Activated CD4-positive, alpha-beta T cell treated with anti-CD3 and anti-CD28 coated beads, Interleukin-2, amount 50 U/mL, for 16 hours (primary cell): ENCODE data around the gene BMP2K.
"Not testable (repeated sequence)": the region's sequence is repeated elsewhere in the genome, so short reads cannot be mapped to it uniquely, and the experiment has no call there.

ENCODE experiments used
- DNase-seq: peaks from one replicate; pipeline ENCODE4 v3.0.0-alpha.2; 2020

Gene BMP2K

DNA sequence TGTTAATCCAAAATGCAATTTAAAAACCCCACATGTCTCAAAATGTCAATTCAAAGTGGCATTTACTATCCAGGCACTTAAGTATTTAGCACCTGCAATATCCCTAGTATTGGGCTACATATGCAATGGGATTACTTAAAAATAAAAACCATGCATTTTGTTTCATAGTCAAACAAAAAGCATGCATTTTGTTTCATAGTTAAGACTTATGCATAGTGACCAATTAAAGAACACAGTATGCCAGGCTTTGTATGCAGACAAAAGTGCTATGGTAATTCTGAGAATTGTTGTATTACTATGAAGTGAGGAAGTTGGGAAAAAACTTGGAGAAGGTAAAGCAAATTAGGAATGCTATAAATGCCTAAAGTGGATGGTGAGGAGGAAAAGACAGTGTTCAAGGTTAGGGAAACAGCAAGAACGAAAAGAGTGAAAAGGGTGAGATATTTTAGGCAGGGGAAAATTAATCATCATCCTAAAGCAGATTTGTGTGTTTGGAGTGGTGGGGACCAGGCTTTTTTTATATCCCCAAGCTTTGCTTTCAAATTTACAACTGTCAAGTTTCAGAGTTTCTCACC, 10.6 kb upstream of the BMP2K start:
- no peak for DNase-seq

DNA sequence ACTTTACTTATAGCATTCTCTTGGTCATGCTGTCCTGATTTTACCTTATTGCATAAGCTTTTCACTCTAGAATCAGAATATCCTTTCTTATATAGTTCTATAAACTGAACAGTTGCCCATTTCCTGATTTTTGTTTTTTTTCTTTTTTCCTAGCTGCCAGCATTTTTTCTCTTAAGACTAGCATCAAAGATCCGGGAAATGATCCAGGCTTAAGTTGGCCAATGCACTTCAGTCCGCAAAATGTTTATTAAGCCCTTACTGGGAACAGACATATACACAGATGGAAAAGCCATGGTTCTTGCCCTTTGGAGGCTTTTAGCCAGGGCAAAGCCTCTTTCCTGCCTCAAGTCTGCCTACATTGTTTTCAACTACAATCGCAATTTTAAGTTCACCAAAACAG, 10.1 kb upstream of the BMP2K start:
- no peak for DNase-seq

DNA sequence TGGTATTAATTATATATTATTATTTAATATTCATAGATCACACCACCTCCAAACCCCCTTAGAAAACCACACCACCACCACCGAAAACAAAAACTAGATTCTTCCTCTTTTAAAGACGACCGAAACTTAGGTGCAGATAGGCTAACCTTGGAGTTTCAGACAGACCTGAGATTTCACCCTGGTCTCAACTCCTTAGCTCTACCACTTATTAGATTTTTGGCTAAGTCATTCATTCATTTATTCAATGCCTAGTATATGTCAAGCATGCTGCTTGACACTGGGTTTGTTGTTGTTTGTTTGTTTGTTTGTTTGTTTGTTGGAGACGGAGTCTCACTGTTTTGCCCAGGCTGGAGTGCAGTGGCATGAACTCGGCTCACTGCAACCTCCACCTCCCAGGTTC, 9.5 kb upstream of the BMP2K start:
- no peak for DNase-seq

DNA sequence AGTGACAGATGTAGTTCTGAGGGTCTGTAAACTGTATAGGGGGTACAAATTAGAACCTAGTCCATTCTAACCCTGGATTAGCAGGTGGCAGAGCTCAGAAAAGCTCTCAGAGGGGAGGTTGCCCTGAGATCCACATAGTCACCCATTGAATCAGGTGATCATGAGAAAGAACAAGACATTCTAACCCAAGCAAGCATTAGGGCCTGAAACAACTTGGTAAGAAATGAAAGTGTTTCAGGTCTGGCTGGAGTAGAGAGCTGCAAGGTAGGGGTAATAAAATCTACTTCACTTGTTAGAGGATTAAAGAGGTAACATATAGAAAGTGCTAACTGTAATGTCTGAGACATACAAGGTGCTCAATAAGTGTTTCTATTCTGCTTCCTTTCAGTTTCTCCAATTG, 8.8 kb upstream of the BMP2K start:
- DNase-seq = no peak

DNA sequence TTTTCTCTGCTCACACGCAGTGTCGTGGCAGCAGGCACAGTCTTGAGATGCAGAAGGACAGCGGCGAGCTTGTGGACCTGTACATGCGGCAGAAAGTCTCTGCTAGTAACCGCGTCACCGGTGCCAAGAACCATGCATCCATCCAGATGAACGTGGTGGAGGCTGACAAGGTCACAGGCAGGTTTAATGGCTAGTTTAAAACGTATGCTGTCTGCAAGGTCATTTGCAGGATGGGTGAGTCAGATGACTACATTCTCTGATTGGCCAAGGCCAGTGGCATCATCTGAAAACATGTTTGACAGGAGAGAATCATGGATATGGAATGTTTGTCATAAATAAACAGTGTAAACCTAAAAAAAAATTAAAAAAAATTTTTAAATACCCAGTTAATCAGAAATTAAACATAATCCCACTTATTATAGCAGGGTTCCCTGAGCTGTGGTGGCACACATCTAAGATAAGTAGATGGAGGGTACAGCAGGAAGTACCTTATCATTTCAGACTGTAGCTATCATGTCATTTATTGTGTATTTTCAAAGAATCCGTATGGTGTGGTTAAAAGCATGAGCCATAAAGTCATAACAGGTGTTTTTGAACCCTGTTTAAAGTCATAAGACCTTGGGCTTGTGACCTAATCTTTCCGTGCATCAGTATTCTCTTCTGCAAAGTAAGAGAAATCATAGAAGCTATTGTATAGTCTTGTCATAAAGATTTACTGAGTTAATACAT, 7.5 kb upstream of the BMP2K start:
- DNase-seq = peak; percentile 47

DNA sequence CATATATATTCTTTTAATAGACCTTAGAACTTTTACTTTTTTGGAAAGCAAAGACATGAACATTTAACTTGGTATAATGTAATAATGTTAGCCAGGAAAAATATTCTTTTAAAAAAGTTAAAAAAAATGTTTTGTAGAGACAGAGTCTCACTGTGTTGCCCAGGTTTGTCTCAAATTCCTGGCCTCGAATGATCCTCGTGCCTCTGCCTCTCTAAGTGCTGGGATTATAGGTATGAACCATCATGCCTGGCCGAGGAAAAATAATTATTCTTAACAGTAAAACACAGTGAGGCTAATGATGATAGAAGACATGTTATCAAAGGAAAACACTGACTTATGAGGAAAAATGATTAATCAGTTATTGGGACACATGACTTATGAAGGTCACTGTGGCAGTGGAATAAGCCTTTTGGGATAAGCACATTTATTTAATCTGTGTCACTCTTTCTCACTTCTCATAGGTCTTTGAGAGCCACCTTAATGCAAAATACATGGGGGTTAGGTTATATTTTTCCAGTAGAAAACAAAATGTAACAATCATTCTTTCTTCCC, 6.0 kb upstream of the BMP2K start:
- no peak for DNase-seq

DNA sequence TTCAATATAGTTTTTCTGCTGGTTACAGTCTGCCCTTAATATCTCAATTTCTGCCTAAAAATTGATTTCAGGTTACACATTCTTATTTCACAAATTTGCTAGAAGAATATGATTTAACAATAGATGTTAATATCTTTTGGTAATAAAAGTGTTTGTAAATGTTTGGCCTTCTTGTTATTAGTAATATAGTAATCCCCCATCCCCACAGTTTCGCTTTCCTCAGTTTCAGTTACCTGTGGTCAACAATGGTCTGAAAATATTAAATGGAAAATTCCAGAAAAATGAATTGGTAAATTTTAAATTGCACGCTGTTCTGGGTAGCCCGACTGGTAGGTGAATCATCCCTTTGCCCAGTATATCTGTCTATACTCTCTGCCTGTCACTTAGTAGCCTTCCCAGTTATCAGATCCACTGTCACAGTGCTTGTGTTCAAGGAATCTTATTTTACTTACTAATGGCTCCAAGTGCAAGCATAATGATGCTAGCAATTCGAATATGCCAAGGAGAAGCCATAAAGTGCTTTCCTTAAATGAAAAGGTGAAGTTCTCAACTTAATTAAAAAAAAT, 3.5 kb upstream of the BMP2K start:
- no peak for DNase-seq

DNA sequence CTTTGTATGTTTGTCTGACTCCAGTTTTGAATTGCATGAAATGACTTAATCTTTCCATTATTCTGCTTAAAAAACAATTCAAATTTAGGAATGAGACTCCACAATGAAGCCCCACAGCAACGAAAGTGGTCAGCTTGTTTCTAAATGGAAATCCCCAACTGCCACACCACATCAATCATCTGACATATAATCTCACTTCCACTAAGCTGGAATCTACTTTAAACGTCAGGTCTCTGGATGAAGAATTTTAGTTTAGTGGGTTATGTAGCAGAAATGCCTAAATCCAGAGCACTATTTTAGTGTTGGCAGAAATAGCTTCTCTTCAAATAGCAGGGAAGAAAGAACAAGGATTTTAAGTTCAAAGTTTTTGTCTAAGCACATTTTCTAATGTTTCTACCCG, 1.7 kb upstream of the BMP2K start:
- no peak for DNase-seq

DNA sequence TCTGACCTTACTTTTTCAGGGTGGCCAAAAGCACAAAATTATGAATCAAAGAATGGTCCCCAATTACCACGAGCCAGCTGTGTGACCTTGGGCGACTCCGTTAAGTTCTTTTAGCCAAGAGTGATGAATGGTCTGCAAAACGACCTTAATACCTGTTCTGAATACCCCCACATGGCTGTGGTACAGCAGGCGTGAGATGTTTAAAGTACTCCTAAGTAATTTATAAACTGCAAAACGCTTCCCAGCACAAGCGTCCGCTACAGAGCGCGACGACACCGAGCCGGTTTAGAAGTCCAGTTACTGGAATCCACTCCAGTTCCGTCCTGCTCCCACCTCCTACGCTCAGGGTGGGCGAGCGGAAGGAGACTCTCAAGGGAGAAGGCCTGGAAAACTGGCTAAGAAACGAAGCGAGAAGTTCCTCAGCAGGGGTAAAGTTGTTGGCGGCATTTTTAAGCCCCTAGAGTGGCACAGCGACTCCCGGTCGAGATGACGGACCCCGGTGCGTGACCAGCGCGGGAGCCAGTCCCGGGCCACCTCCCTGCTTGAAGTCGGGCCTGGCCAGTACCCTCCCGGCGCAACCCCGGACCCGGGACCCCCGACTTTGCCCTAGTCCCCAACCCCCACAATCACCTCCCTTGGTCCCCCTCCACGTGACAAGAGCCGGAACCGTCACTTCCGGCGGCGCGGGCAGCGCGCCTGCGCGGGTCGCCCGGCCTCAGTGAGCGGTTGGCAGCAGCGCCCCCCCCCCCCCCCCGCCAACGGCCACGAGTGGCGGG, 659 bp upstream of the BMP2K start:
- peak; percentile 91 for DNase-seq

DNA sequence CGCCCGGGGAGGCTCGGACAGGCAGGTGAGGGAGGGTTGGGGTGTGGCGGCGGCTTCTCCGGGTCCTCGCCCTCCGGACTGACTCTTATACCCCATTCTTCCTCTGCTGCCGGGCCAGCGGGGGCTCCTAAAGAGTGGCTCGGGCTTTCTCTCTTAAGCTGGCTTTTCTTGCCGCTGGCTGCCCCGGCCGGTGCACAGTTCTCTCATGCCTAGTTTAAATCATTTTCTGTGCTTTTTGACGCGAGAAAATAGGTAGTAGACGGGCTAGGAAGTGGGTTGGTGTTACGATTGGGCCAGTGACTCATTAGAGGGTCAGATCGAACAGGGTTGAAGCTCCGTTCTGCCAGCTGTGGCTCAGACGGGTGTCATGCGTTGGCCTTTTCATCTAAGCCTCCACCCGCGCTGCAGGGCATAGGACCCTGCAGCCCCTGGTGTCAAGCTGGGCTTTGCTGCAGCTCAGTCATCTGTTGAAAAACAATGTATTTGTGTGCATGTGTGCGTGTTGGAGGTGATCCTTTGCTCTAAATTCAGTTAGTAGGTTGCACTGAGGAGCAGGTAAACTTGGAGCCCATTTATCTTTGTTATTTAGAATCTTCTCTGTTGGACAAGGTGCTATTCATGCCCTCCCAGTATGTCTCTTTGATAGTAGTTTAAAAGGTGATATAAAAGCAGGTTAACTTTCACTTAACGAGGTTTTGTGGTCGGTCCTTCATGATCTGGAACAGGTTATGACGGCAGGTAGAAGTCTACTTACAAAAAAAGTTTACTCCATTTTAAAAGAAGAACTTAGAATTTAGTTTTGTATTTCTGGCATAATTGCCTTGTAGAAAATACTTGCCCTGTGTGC, 802 bp downstream of the BMP2K start:
- peak; percentile 67 for DNase-seq

DNA sequence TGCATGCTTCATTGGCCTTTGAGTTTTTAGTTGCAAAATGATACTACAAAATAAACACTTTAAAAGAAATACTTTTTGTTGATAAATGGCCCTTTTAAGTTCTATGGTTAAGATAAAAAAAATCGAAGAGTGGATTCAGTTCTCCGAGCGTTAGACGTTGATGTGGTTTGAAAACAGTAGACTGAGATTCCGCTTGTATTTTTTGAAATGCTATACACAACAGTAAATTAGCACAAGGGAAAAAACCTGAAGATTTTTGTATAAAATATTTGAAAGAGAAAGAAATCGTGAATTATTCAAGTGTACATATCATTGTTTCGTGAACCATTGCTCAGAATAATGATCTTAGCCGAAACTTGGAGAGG, 1.4 kb downstream of the BMP2K start:
- DNase-seq = no peak

DNA sequence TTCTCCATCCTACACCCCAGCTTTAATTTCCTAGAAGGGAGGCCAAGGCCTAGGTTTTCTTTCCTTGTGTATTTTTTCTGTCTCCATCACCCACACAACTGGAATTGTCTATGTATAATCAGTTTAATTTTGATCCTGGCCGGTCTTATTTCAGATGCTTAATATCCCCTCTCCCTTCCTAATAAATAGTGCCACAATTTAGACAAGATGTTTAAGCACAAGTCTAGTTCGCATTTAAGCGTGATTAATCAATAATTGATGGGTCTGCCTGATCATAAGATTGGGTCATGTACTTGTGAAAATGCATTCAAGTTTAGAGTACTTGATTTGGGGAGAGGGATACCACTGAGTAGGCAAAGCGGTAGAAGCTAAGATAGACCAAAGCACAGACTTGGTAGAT, 2.4 kb downstream of the BMP2K start:
- no peak for DNase-seq

DNA sequence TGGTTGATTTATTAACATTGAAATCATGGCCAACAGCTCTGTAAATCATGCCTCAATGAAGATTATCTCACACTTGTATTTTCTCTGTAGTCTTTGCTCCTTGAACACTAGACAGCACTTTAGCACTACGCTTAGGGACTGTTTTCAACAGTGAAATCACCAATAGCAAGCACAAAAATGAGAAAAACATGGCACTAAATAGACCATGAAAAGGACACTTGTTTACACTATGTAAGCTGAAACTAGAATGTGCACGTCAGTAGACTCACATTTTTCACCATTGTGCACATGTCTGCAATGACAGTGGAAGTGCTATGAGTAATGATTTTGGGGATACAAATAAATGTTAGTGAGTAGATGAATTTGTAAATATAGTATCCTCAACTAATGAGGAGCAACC, 3.1 kb downstream of the BMP2K start:
- DNase-seq = no peak

DNA sequence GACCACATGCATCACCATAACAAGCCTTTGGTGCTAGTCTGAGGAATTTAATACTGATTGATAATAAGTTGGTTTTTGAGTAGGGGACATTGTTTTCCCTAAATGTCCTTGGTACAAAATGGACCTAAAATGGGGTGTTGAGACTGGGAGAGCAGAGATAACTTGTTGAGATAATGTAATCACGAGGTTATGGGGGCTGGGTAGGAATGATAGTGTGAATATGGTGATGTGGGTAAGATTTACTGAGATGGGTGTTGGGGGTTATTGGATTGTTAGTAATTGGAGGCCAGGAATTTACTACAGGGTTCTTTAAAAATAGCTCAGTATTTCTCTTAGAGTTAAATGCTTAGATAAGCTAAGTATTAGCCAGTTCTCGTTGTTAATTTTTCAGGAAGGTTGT, 3.9 kb downstream of the BMP2K start:
- no peak for DNase-seq

DNA sequence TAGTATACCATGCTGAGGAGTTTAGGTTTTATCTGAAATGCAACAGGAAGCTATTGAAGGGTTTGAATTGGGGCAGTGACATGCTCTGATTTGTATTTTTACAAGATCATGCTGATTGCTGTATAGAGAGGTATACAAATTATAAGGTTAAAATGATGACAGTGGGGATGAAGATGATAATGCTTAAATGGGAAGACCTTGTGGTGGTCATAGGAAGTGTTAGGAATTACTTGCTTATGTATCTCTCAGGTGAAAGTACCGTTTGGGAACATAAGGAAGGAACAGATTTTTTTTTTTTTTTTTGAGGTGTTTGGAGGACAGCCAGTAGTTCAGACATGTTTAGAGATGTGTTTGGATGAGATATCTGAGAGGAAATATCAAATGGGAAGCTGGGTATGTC, 5.0 kb downstream of the BMP2K start:
- DNase-seq = no peak

DNA sequence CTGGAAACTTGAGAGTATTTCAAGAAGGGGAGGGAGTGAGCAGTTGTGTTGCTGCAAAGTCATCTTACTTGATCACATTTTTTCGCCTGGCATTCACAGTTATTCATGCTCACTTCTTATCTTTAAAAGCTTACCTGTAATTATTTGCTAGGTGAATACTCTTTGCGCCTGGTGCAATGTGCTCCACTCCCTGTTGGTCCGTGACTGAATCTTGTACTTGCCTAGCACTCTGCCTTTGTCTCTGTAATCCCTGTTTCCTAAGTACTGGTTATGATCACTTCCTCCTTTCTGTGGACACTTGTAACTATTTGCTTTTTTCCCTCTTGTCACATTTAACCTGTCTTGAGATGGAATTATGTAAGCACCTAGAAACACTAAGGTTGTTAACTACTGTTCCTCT, 5.8 kb downstream of the BMP2K start:
- no peak for DNase-seq

DNA sequence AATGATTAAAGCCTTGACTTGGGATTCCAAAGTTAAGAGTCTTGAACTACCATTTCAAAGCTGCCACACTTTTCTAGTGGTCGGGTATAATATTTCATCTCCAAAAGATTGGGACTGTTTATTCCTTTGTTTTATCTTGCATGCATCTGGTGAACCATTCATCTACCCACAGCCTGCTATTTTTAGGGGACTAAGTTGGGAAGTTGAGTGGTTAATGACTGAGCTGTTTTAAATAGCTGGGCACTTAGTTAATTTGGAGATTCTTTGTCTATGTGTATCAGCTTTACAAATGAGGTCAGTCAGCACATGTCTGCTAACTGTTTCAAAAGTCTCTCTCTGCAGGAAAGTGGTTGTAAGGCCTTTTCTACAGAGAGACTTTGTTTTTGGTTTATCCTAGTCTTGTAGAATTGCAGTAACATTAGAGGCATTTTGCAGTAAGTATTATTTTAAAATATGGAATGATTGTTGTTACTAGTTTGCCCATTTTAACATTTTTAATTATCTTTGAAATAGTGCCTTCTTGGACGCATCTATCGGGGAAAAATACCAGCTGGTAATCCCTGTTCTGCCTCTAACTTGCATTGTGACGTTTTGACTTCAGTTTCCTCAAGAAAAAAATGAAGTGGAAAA, 8.2 kb downstream of the BMP2K start:
- no peak for DNase-seq

DNA sequence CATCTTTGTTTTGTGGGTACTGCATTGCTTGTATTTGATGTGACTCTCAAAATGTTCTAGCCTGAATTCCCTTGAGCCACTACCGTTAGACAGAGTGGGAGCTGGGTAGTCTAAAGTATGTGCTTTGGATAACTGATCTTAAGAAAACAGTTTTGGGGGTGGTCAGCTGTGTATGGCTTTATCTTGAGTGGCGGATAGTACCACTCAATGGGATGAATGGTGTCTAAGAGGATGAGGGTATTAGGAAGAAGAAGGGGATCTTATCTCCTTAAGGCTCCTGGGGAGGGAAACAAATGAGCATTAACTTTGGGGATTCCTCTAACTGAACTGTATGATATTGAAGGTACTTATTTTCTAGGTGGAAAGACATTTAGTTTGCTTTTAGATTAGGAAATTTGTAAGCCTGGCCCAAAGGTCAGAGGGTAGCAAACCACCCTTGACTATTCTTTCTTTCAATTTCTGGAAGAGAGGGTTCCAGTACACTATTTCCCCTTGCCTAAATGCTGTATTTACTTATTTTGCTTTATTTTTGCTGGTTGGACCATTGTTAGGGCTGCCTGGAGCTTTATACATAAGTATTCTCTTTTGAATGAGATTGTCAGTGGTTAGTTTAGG, 11.3 kb downstream of the BMP2K start:
- no peak for DNase-seq

DNA sequence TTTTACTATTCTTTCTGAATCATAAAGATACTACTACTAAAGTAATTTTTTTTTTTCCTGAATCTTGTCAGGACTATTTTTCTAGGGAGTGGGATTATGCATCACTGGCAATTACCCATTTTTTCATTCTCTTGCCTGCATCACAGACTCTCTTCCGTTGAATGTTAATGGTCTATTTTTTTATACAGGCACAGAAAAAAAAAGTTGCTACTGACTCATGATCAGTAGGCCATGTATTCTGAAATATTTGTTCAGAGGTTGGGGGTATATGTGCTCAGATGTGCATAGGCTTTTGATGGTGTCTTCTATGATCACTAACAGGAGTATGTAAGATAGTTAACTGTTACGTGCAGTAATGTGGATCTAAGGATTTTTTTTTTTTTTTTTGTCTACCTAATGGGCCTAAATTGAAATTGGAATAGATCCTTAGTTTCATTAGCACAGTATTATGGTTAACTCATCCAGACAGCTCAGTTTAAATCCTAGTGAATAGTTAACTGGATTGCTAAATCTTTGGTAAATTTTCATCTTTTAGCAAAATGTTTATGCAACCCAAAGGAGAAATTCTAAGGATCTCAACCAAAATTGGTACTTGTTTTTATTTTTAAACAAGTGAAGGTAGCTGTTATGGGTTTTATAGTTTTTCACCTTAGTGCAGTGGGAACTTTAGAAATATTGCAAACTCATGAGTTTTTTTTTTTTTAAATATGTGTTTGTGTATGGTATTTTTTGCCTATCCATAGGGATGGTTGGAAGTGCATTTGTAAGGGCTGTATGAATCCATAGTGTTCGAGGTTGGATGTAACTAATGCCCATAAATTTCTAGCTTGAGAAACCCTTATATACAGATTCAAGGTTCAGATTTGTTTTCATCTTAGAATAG, 12.1 kb downstream of the BMP2K start:
- DNase-seq = no peak

DNA sequence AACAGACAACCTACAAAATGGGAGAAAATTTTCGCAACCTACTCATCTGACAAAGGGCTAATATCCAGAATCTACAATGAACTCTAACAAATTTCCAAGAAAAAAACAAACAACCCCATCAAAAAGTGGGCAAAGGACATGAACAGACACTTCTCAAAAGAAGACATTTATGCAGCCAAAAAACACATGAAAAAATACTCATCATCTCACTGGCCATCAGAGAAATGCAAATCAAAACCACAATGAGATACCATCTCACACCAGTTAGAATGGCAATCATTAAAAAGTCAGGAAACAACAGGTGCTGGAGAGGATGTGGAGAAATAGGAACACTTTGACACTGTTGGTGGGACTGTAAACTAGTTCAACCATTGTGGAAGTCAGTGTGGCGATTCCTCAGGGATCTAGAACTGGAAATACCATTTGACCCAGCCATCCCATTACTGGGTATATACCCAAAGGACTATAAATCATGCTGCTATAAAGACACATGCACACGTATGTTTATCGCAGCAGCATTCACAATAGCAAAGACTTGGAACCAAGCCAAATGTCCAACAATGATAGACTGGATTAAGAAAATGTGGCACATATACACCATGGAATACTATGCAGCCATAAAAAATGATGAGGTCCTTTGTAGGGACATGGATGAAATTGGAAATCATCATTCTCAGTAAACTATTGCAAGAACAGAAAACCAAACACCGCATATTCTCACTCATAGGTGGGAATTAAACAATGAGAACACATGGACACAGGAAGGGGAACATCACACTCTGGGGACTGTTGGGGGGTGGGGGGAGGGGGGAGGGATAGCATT, 19.7 kb downstream of the BMP2K start:
- not testable (repeated sequence) for DNase-seq
